Astrocyte (in vitro differentiated cells and primary cell): ENCODE data around the gene HSD11B2. TPM values are rescaled to one million over a fixed set of nuclear protein-coding genes. Genes with fewer than 3 reads are reported as not detected.

Experiments
- DNase-seq: peaks from one replicate; pipeline ENCODE4 v3.0.0-alpha.2; 2010; ENCODE audit warnings: low read depth
- FAIRE-seq: peaks from 2 replicates; lab custom pipeline; 2011; peaks lifted over from hg19 to GRCh38; lab: Jason Lieb, UNC
- H2AFZ ChIP-seq: 2 replicates; pipeline ENCODE4 v1.6.0; 2012; ENCODE audit warnings: low read depth, low read length, inconsistent platforms
- H3K27ac ChIP-seq: 2 replicates; pipeline ENCODE4 v1.5.1; 2011; ENCODE audit warnings: low read depth, low read length, inconsistent platforms
- H3K27me3 ChIP-seq: 2 replicates; pipeline ENCODE4 v1.6.0; 2011; ENCODE audit warnings: low read length, inconsistent platforms; ENCODE audit not compliant: insufficient read depth
- H3K36me3 ChIP-seq: 2 replicates; pipeline ENCODE4 v1.5.1; 2011; ENCODE audit warnings: low read length, inconsistent platforms; ENCODE audit not compliant: insufficient read depth
- H3K4me1 ChIP-seq: 2 replicates; pipeline ENCODE4 v1.5.1; 2011; ENCODE audit warnings: low read length, inconsistent platforms; ENCODE audit not compliant: insufficient read depth
- H3K4me2 ChIP-seq: 2 replicates; pipeline ENCODE4 v1.6.0; 2012; ENCODE audit warnings: low read length, inconsistent platforms
- H3K4me3 ChIP-seq: 2 replicates; pipeline ENCODE4 v1.5.1; 2011; ENCODE audit warnings: low read depth, mild to moderate bottlenecking, low read length, inconsistent platforms; ENCODE audit not compliant: insufficient read depth
- H3K79me2 ChIP-seq: 2 replicates; pipeline ENCODE4 v1.6.0; 2012; ENCODE audit warnings: mild to moderate bottlenecking, low read length, inconsistent platforms; ENCODE audit not compliant: insufficient read depth
- H3K9ac ChIP-seq: 2 replicates; pipeline ENCODE4 v1.6.0; 2012; ENCODE audit warnings: mild to moderate bottlenecking, low read length, inconsistent platforms
- H3K9me3 ChIP-seq: 2 replicates; pipeline ENCODE4 v1.5.1; 2012; ENCODE audit warnings: low read depth, mild to moderate bottlenecking, low read length, inconsistent platforms; ENCODE audit not compliant: insufficient read depth
- H4K20me1 ChIP-seq: 2 replicates; pipeline ENCODE4 v1.6.0; 2012; ENCODE audit warnings: low read length, inconsistent platforms; ENCODE audit not compliant: insufficient read depth
- H3K27ac Mint-ChIP-seq: one replicate; pipeline ENCODE4 v1.8.0; 2021; ENCODE audit warnings: mild to moderate bottlenecking, mixed read lengths; ENCODE audit not compliant: unreplicated experiment
- H3K27me3 Mint-ChIP-seq: one replicate; pipeline ENCODE4 v1.8.0; 2021; ENCODE audit warnings: low read depth, mixed read lengths; ENCODE audit not compliant: unreplicated experiment
- H3K36me3 Mint-ChIP-seq: one replicate; pipeline ENCODE4 v1.8.0; 2021; ENCODE audit warnings: low read depth, mixed read lengths; ENCODE audit not compliant: unreplicated experiment
- H3K4me1 Mint-ChIP-seq: one replicate; pipeline ENCODE4 v1.8.0; 2021; ENCODE audit warnings: low read depth, mixed read lengths; ENCODE audit not compliant: unreplicated experiment
- H3K4me3 Mint-ChIP-seq: one replicate; pipeline ENCODE4 v1.8.0; 2021; ENCODE audit warnings: mild to moderate bottlenecking, moderate library complexity, mixed read lengths; ENCODE audit not compliant: unreplicated experiment
- H3K9me3 Mint-ChIP-seq: one replicate; pipeline ENCODE4 v1.8.0; 2021; ENCODE audit warnings: mild to moderate bottlenecking, mixed read lengths; ENCODE audit not compliant: unreplicated experiment
- CTCF ChIP-seq: IDR thresholded peaks from 2 replicates; pipeline ENCODE4 v1.5.1; 2011; ENCODE audit warnings: low read depth, mild to moderate bottlenecking, inconsistent platforms, low read length, moderate library complexity; ENCODE audit not compliant: insufficient read depth
- EZH2 ChIP-seq: IDR thresholded peaks from 2 replicates; pipeline ENCODE4 v1.6.1; 2012; ENCODE audit warnings: mild to moderate bottlenecking, low read length, inconsistent platforms; ENCODE audit not compliant: insufficient read depth
- total RNA-seq: library from RNA; stranded (reverse); gene quantifications from 2 replicates; pipeline ENCODE4 v1.2.1, GENCODE V29; 2021

Gene HSD11B2
- total RNA-seq, 1 donor from 2014 or later: not detected

- peak overlapping the region; percentile 65 for H3K4me2 ChIP-seq
- Mint-ChIP-seq H3K4me3 (no peak overlapping the region), H3K9me3 (no peaks in the 10 kb centered on the region), H3K27me3 (peaks cover 10% of the 10 kb centered on the region), H3K4me1 (peaks cover 13% of the 10 kb centered on the region), H3K36me3 (peaks cover 4% of the 10 kb centered on the region), H3K27ac (peak overlapping the region; percentile 69)
- FAIRE-seq: no peak
- H3K27me3 ChIP-seq: no peaks in the 10 kb centered on the region
- no peaks in the 10 kb centered on the region for H4K20me1 ChIP-seq
- DNase-seq: no peak
- H3K79me2 ChIP-seq: no peaks in the 10 kb centered on the region
- H2AFZ ChIP-seq: no peak overlapping the region
- TF ChIP-seq CTCF (no peak), EZH2 (no peak)
- H3K4me1 ChIP-seq: peaks cover 21% of the 10 kb centered on the region
- peak overlapping the region; percentile 67 for H3K9ac ChIP-seq
- H3K36me3 ChIP-seq: no peaks in the 10 kb centered on the region
- no peak overlapping the region for H3K4me3 ChIP-seq
- peak overlapping the region; percentile 80 for H3K27ac ChIP-seq
- no peaks in the 10 kb centered on the region for H3K9me3 ChIP-seq
Observed at GRCh38 chr16:67407176-67407787, 23.6 kb upstream of the HSD11B2 start.

- no peak for TF ChIP-seq CTCF
- no peak for TF ChIP-seq EZH2
- Mint-ChIP-seq H3K4me1 (peaks cover 16% of the 10 kb centered on the region), H3K27ac (no peak overlapping the region), H3K4me3 (no peak overlapping the region), H3K27me3 (peaks cover 9% of the 10 kb centered on the region), H3K36me3 (peaks cover 4% of the 10 kb centered on the region), H3K9me3 (no peaks in the 10 kb centered on the region)
- Histone ChIP-seq H4K20me1 (no peaks in the 10 kb centered on the region), H3K79me2 (no peaks in the 10 kb centered on the region), H3K27me3 (no peaks in the 10 kb centered on the region), H3K9ac (no peak overlapping the region), H3K4me1 (peaks cover 21% of the 10 kb centered on the region), H3K4me2 (no peak overlapping the region), H3K4me3 (no peak overlapping the region), H3K27ac (no peak overlapping the region), H3K9me3 (no peaks in the 10 kb centered on the region), H3K36me3 (no peaks in the 10 kb centered on the region), H2AFZ (no peak overlapping the region)
- DNase-seq: no peak
- no peak for FAIRE-seq
Observed at GRCh38 chr16:67407788-67408452, 23.0 kb upstream of the HSD11B2 start.

DNA sequence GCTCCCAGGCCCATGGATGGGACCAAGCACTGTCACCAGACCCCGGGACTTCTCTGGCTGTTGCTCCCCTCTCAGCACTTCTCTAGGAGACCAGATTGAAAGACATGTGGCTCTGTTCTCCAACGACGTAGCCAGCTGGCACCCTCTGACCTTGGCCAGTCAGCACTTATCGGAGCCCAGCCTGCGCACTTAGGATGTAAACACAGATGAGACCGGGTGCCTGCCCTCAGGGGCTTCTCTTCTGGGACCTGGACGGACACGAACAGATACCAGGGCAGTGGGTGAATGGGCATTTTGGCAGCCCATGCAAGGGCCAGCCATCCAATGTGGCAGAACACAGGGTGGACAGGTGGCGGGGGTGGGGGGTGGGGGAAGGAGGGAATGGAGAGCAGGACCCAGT lies 21.3 kb upstream of the HSD11B2 start:
- no peak overlapping the region for H3K4me3 ChIP-seq
- no peak overlapping the region for H3K4me2 ChIP-seq
- H3K9me3 Mint-ChIP-seq: no peaks in the 10 kb centered on the region
- no peaks in the 10 kb centered on the region for H3K79me2 ChIP-seq
- no peak overlapping the region for H2AFZ ChIP-seq
- no peak overlapping the region for H3K27ac ChIP-seq
- no peaks in the 10 kb centered on the region for H3K27me3 ChIP-seq
- TF ChIP-seq CTCF (no peak), EZH2 (no peak)
- H3K27ac Mint-ChIP-seq: no peak overlapping the region
- H3K4me3 Mint-ChIP-seq: no peak overlapping the region
- H3K9ac ChIP-seq: no peak overlapping the region
- DNase-seq: no peak
- H3K4me1 ChIP-seq: peaks cover 21% of the 10 kb centered on the region
- H3K36me3 ChIP-seq: no peaks in the 10 kb centered on the region
- peaks cover 4% of the 10 kb centered on the region for H3K27me3 Mint-ChIP-seq
- H4K20me1 ChIP-seq: no peaks in the 10 kb centered on the region
- peaks cover 4% of the 10 kb centered on the region for H3K36me3 Mint-ChIP-seq
- no peaks in the 10 kb centered on the region for H3K9me3 ChIP-seq
- peaks cover 14% of the 10 kb centered on the region for H3K4me1 Mint-ChIP-seq
- FAIRE-seq: no peak
